ENCODE results near the gene TRMT112. TPM values are rescaled to one million over a fixed set of nuclear protein-coding genes. Genes with fewer than 3 reads are reported as not detected.

TRMT112 gene
- total and polyA plus RNA-seq, 2 donors (not counting 1 experiment from before 2014, with no cell fraction given): 161 to 248 TPM

- Histone ChIP-seq H4K20me1 (ENCODE audit: control insufficient read depth, extremely low read depth, insufficient read depth, low read length) (no peaks in the 10 kb centered on the region), H3K9ac (ENCODE audit: insufficient read depth, low read length) (peak within 1 kb of the TSS; percentile 85), H3K4me2 (ENCODE audit: extremely low read depth, insufficient read depth, low read length) (peak within 1 kb of the TSS; percentile 98), H3K4me3 (replicated peaks in 1 of 4; ENCODE audit: control extremely low read depth in 1 of 4, insufficient read depth in 1 of 4, low read depth in 3 of 4, low read length in 4 of 4) (peak within 1 kb of the TSS; percentile 66 to 85 (median 78)), H3K4me1 (ENCODE audit: control insufficient read depth, extremely low read depth, insufficient read depth, low read length) (peaks cover 7% of the 10 kb centered on the region), H3K27me3 (ENCODE audit: control insufficient read depth, insufficient read depth, low read length) (no peaks in the 10 kb centered on the region), H3K79me2 (ENCODE audit: control insufficient read depth, insufficient read depth, low read length) (peaks cover 4% of the 10 kb centered on the region), H3K27ac (ENCODE audit: insufficient read depth, low read length) (peak within 1 kb of the TSS; percentile 85), H3K9me3 (ENCODE audit: control insufficient read depth, insufficient read depth, low read depth, low read length) (no peaks in the 10 kb centered on the region), H2AFZ (ENCODE audit: low read length) (peak within 1 kb of the TSS; percentile 77), H3K36me3 (ENCODE audit: control insufficient read depth, insufficient read depth, low read length) (peaks cover 3% of the 10 kb centered on the region)
- DNase-seq (ENCODE audit: low read depth in 2 of 2): peak; percentile 85 to 91
- TF ChIP-seq, protein P1, sequence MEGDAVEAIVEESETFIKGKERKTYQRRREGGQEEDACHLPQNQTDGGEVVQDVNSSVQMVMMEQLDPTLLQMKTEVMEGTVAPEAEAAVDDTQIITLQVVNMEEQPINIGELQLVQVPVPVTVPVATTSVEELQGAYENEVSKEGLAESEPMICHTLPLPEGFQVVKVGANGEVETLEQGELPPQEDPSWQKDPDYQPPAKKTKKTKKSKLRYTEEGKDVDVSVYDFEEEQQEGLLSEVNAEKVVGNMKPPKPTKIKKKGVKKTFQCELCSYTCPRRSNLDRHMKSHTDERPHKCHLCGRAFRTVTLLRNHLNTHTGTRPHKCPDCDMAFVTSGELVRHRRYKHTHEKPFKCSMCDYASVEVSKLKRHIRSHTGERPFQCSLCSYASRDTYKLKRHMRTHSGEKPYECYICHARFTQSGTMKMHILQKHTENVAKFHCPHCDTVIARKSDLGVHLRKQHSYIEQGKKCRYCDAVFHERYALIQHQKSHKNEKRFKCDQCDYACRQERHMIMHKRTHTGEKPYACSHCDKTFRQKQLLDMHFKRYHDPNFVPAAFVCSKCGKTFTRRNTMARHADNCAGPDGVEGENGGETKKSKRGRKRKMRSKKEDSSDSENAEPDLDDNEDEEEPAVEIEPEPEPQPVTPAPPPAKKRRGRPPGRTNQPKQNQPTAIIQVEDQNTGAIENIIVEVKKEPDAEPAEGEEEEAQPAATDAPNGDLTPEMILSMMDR (conservative IDR thresholded peaks at IDR 0.05 in 1 of 2, IDR thresholded peaks at IDR 0.05 in 1 of 2; ENCODE audit: low read depth in 1 of 2, low read length in 2 of 2): no peak
- no peak for TF ChIP-seq EZH2 (IDR thresholded peaks at IDR 0.05; ENCODE audit: low read length, missing control alignments)
Observed at GRCh38 chr11:64284048-64284961, 33.1 kb downstream of the TRMT112 start, which contains the start of gene BAD. BAD (minus strand) TSS chr11:64284665; CDS start chr11:64284368, 297 bp downstream.

DNA sequence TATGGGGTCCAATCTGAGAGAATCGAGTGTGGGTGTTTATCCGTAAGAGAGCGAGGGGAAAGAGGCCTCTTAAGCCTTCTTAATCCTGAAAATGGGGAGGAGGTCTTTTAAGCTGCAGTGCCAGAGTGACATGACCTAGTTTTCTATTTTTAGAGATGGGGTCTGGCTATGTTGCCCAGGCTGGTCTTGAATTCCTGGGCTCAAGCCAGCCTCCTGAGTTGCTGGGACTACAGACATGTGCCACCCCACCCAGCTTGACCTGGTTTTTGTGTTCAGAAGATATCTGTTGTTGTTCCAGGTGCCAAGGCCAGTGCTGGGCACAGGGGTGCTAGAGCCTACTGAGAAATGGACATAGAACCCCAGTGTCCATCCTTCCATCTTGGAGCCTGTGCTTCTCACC is 34.3 kb downstream of the TRMT112 start:
- Histone ChIP-seq H3K4me1 (ENCODE audit: control insufficient read depth, extremely low read depth, insufficient read depth, low read length) (peaks cover 7% of the 10 kb centered on the region), H3K9ac (ENCODE audit: insufficient read depth, low read length) (no peak overlapping the region), H3K27me3 (ENCODE audit: control insufficient read depth, insufficient read depth, low read length) (no peaks in the 10 kb centered on the region), H3K4me3 (replicated peaks in 1 of 4; ENCODE audit: control extremely low read depth in 1 of 4, insufficient read depth in 1 of 4, low read depth in 3 of 4, low read length in 4 of 4) (peak overlapping the region in 1 of 4 experiments; percentile 85), H3K27ac (ENCODE audit: insufficient read depth, low read length) (no peak overlapping the region), H2AFZ (ENCODE audit: low read length) (no peak overlapping the region), H3K79me2 (ENCODE audit: control insufficient read depth, insufficient read depth, low read length) (peaks cover 4% of the 10 kb centered on the region), H3K9me3 (ENCODE audit: control insufficient read depth, insufficient read depth, low read depth, low read length) (no peaks in the 10 kb centered on the region), H3K36me3 (ENCODE audit: control insufficient read depth, insufficient read depth, low read length) (peaks cover 3% of the 10 kb centered on the region), H4K20me1 (ENCODE audit: control insufficient read depth, extremely low read depth, insufficient read depth, low read length) (no peaks in the 10 kb centered on the region), H3K4me2 (ENCODE audit: extremely low read depth, insufficient read depth, low read length) (peak overlapping the region; percentile 60)
- TF ChIP-seq, protein P1 (conservative IDR thresholded peaks at IDR 0.05 in 1 of 2, IDR thresholded peaks at IDR 0.05 in 1 of 2; ENCODE audit: low read depth in 1 of 2, low read length in 2 of 2): no peak
- no peak for TF ChIP-seq EZH2 (IDR thresholded peaks at IDR 0.05; ENCODE audit: low read length, missing control alignments)
- DNase-seq (ENCODE audit: low read depth in 2 of 2): no peak

DNA sequence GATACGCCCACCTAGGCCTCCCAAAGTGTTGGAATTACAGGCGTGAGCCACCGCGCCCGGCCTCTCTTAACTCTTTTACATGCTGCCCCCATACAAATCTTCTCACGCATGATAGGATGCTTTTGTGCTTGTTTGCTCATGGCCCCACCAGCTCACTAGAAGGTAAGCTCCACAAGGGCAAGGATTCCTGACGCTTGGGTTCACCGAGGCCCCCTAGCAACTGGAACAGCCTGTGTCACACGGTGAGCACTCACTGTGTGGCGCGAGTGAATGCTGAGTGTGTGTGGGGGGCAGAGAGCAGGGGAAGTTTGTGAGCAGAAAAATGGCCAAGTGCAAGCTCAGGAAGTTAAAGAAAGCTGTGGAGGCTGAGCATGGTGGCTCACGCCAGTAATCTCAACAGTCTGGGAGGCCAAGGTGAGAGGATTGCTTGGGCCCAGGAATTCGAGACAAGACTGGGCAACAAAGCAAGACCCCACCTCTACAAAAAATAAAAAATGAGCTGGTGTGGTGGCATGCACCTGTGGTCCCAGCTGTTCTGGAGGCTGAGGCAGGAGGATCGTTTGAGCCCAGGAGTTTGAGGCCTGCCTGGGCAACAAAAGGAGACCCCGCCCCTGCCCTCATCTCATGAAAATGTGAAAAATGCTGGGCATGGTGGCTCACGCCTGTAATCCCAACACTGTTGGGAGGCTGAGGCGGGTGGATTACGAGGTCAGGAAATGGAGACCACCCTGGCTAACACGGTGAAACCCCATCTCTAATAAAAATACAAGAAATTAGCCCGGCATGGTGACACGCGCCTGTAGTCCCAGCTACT is 35.2 kb downstream of the TRMT112 start:
- H3K4me1 ChIP-seq (ENCODE audit: control insufficient read depth, extremely low read depth, insufficient read depth, low read length): peaks cover 7% of the 10 kb centered on the region
- H4K20me1 ChIP-seq (ENCODE audit: control insufficient read depth, extremely low read depth, insufficient read depth, low read length): no peaks in the 10 kb centered on the region
- no peak overlapping the region for H3K27ac ChIP-seq (ENCODE audit: insufficient read depth, low read length)
- H3K27me3 ChIP-seq (ENCODE audit: control insufficient read depth, insufficient read depth, low read length): no peaks in the 10 kb centered on the region
- H3K36me3 ChIP-seq (ENCODE audit: control insufficient read depth, insufficient read depth, low read length): peaks cover 3% of the 10 kb centered on the region
- H3K79me2 ChIP-seq (ENCODE audit: control insufficient read depth, insufficient read depth, low read length): peaks cover 4% of the 10 kb centered on the region
- no peaks in the 10 kb centered on the region for H3K9me3 ChIP-seq (ENCODE audit: control insufficient read depth, insufficient read depth, low read depth, low read length)
- no peak overlapping the region for H3K4me2 ChIP-seq (ENCODE audit: extremely low read depth, insufficient read depth, low read length)
- H2AFZ ChIP-seq (ENCODE audit: low read length): no peak overlapping the region
- no peak for DNase-seq (ENCODE audit: low read depth in 2 of 2)
- H3K9ac ChIP-seq (ENCODE audit: insufficient read depth, low read length): no peak overlapping the region
- TF ChIP-seq EZH2 (IDR thresholded peaks at IDR 0.05; ENCODE audit: low read length, missing control alignments): no peak
- TF ChIP-seq, protein P1 (conservative IDR thresholded peaks at IDR 0.05 in 1 of 2, IDR thresholded peaks at IDR 0.05 in 1 of 2; ENCODE audit: low read depth in 1 of 2, low read length in 2 of 2): no peak
- H3K4me3 ChIP-seq (replicated peaks in 1 of 4; ENCODE audit: control extremely low read depth in 1 of 4, insufficient read depth in 1 of 4, low read depth in 3 of 4, low read length in 4 of 4): no peak overlapping the region
